Measurements from ENCODE around the gene GAL3ST3. TPM values are rescaled to one million over a fixed set of nuclear protein-coding genes. Genes with fewer than 3 reads are reported as not detected.

GAL3ST3 gene
- polyA plus RNA-seq, 3 donors: not detected

- peaks cover 45% of the 10 kb centered on the region for H3K79me2 ChIP-seq (ENCODE audit: insufficient read depth, low read length)
- DNase-seq: no peak
- no peak for TF ChIP-seq CTCF (IDR thresholded peaks at IDR 0.05)
- H3K4me1 ChIP-seq (ENCODE audit: control insufficient read depth in 1 of 2, insufficient read depth in 2 of 2, low read length in 2 of 2): peaks cover 16 to 27% of the 10 kb centered on the region in 2 donors
- H3K27me3 ChIP-seq (ENCODE audit: control insufficient read depth in 2 of 2, insufficient read depth in 2 of 2, low read length in 2 of 2): no peaks in the 10 kb centered on the region
- intact Hi-C loops (cut with micrococcal nuclease): loop anchor here (2.0 to 5.0 kb wide), 3 partner anchors 20 to 41 kb away; partner anchors contain the start of gene SART1 (in 1 of the 2)
- peaks cover 18% of the 10 kb centered on the region for H3K4me1 Mint-ChIP-seq
- peak overlapping the region; percentile 93 for H2AFZ ChIP-seq (ENCODE audit: insufficient read depth, low read depth, low read length, poor library complexity, severe bottlenecking)
- H3K4me2 ChIP-seq (replicated peaks; ENCODE audit: extremely low read depth, low read length, poor library complexity, severe bottlenecking): peak overlapping the region; percentile 89
- peaks cover 0 to 2% (median 0%) of the 10 kb centered on the region in 3 donors for H3K27me3 Mint-ChIP-seq (ENCODE audit: low read depth in 3 of 3)
- no peaks in the 10 kb centered on the region for H3K9me3 Mint-ChIP-seq
- peaks cover 30 to 48% of the 10 kb centered on the region in 2 donors for H3K36me3 ChIP-seq (replicated peaks in 1 of 2; ENCODE audit: control insufficient read depth in 1 of 2, insufficient read depth in 2 of 2, low read length in 2 of 2)
- no peaks in the 10 kb centered on the region for H3K9me3 ChIP-seq (replicated peaks in 1 of 2; ENCODE audit: control insufficient read depth in 1 of 2, insufficient read depth in 1 of 2, low read length in 2 of 2)
- H3K9ac ChIP-seq (ENCODE audit: insufficient read depth, low read length, poor library complexity, severe bottlenecking): peak overlapping the region; percentile 86
- H3K27ac ChIP-seq (ENCODE audit: low read depth in 1 of 2, low read length in 2 of 2): peak overlapping the region in 1 of 2 donors; percentile 92
- WGBS (ENCODE audit: insufficient coverage): 73% methylated on average over 5 of the region's 6 CpGs
- H3K4me3 ChIP-seq (replicated peaks in 1 of 3; ENCODE audit: low read depth in 2 of 3, low read length in 3 of 3): peak overlapping the region in 2 of 3 experiments; percentile 95 to 97
- H3K36me3 Mint-ChIP-seq: peaks cover 30 to 52% of the 10 kb centered on the region in 2 donors
- peak overlapping the region in 6 of 7 donors; percentile 66 to 98 (median 87) for H3K27ac Mint-ChIP-seq
- H4K20me1 ChIP-seq (ENCODE audit: insufficient read depth, low read length): peaks cover 25% of the 10 kb centered on the region
- peak overlapping the region; percentile 97 to 98 for H3K4me3 Mint-ChIP-seq
Observed at GRCh38 chr11:66003291-66003690, 45.7 kb downstream of the GAL3ST3 start.

GRCh38 chr11:66002648-66003225, 46.2 kb downstream of the GAL3ST3 start:
- Histone ChIP-seq H3K9me3 (replicated peaks in 1 of 2; ENCODE audit: control insufficient read depth in 1 of 2, insufficient read depth in 1 of 2, low read length in 2 of 2) (no peaks in the 10 kb centered on the region), H3K4me2 (replicated peaks; ENCODE audit: extremely low read depth, low read length, poor library complexity, severe bottlenecking) (peak overlapping the region; percentile 89), H3K27ac (ENCODE audit: low read depth in 1 of 2, low read length in 2 of 2) (peak overlapping the region; percentile 92 to 95), H2AFZ (ENCODE audit: insufficient read depth, low read depth, low read length, poor library complexity, severe bottlenecking) (peak overlapping the region; percentile 93), H3K4me3 (replicated peaks in 1 of 3; ENCODE audit: low read depth in 2 of 3, low read length in 3 of 3) (peak overlapping the region; percentile 62 to 97 (median 95)), H3K27me3 (ENCODE audit: control insufficient read depth in 2 of 2, insufficient read depth in 2 of 2, low read length in 2 of 2) (no peaks in the 10 kb centered on the region), H3K9ac (ENCODE audit: insufficient read depth, low read length, poor library complexity, severe bottlenecking) (peak overlapping the region; percentile 86), H3K36me3 (replicated peaks in 1 of 2; ENCODE audit: control insufficient read depth in 1 of 2, insufficient read depth in 2 of 2, low read length in 2 of 2) (peaks cover 34 to 53% of the 10 kb centered on the region in 2 donors), H3K79me2 (ENCODE audit: insufficient read depth, low read length) (peaks cover 45% of the 10 kb centered on the region), H4K20me1 (ENCODE audit: insufficient read depth, low read length) (peaks cover 28% of the 10 kb centered on the region), H3K4me1 (ENCODE audit: control insufficient read depth in 1 of 2, insufficient read depth in 2 of 2, low read length in 2 of 2) (peaks cover 16 to 27% of the 10 kb centered on the region in 2 donors)
- Mint-ChIP-seq H3K9me3 (no peaks in the 10 kb centered on the region), H3K36me3 (peaks cover 36 to 57% of the 10 kb centered on the region in 2 donors), H3K4me1 (peaks cover 18% of the 10 kb centered on the region), H3K4me3 (peak overlapping the region; percentile 97 to 98), H3K27ac (peak overlapping the region; percentile 98 to 100 (median 100)), H3K27me3 (ENCODE audit: low read depth in 3 of 3) (no peaks in the 10 kb centered on the region)
- WGBS (ENCODE audit: insufficient coverage): under 1% methylated on average over 37 of the region's 40 CpGs
- TF ChIP-seq CTCF (IDR thresholded peaks at IDR 0.05): no peak
- intact Hi-C loops (cut with micrococcal nuclease): loop anchor here (2.0 to 5.0 kb wide), 3 partner anchors 20 to 40 kb away; partner anchors contain the start of gene SART1 (in 1 of the 2)
- no peak for DNase-seq
